Omental fat pad (tissue), 4 donors: Measurements from ENCODE around the gene CD163. TPM values are rescaled to one million over a fixed set of nuclear protein-coding genes. Genes with fewer than 3 reads are reported as not detected.

Source experiments
- ATAC-seq: fragments of 150-250 bp; one replicate; pipeline ENCODE4 v1.9.1; 2016; ENCODE audit warnings: mild to moderate bottlenecking, moderate library complexity; ENCODE audit not compliant: low FRiP score
- DNase-seq: peaks from one replicate; pipeline ENCODE4 v3.0.0-alpha.2; 2019; ENCODE audit warnings: low spot score
- CTCF ChIP-seq, 3 donors: fragments of 450-650 bp; IDR thresholded peaks; one replicate each; pipeline ENCODE4 v1.5.1; 2016 to 2017; ENCODE audit warnings: antibody characterized with exemption in 3 of 3, mild to moderate bottlenecking in 3 of 3, moderate library complexity in 2 of 3
- total RNA-seq, 4 donors: library from RNA; depleted of rRNA; stranded (reverse); fragments of >200 nt; gene quantifications; one replicate each; pipeline ENCODE4 v1.1.0, GENCODE V29; 2016

The CD163 gene
- total RNA-seq, 4 donors from 2014 or later: 367 to 848 (median 615) TPM

- TF ChIP-seq CTCF (IDR thresholded peaks at IDR 0.05): no peak
- no peak for ATAC-seq
- DNase-seq: no peak
These were observed 2.5 kb downstream of the CD163 start for GRCh38 chr12:7501031-7501588.

- no peak for TF ChIP-seq CTCF (IDR thresholded peaks at IDR 0.05)
- DNase-seq: no peak
- ATAC-seq: no peak
These were observed 3.9 kb downstream of the CD163 start for GRCh38 chr12:7499636-7500035.

- no peak for DNase-seq
- ATAC-seq: no peak
- TF ChIP-seq CTCF (IDR thresholded peaks at IDR 0.05): no peak
These were observed 4.8 kb downstream of the CD163 start for GRCh38 chr12:7498809-7499208.

- DNase-seq: no peak
- no peak for TF ChIP-seq CTCF (IDR thresholded peaks at IDR 0.05)
- ATAC-seq: no peak
These were observed 5.9 kb downstream of the CD163 start for GRCh38 chr12:7497661-7498060.

- ATAC-seq (no peak), DNase-seq (no peak)
- no peak for TF ChIP-seq CTCF (IDR thresholded peaks at IDR 0.05)
These were observed 7.1 kb downstream of the CD163 start for GRCh38 chr12:7496451-7496850.

- no peak for TF ChIP-seq CTCF (IDR thresholded peaks at IDR 0.05)
- no peak for DNase-seq
- no peak for ATAC-seq
These were observed 8.4 kb downstream of the CD163 start for GRCh38 chr12:7495136-7495535.

GRCh38 chr12:7493006-7493405 is 10.6 kb downstream of the CD163 start:
- DNase-seq (no peak), ATAC-seq (no peak)
- TF ChIP-seq CTCF (IDR thresholded peaks at IDR 0.05): no peak
